ENCODE data around the gene KY.

DNA sequence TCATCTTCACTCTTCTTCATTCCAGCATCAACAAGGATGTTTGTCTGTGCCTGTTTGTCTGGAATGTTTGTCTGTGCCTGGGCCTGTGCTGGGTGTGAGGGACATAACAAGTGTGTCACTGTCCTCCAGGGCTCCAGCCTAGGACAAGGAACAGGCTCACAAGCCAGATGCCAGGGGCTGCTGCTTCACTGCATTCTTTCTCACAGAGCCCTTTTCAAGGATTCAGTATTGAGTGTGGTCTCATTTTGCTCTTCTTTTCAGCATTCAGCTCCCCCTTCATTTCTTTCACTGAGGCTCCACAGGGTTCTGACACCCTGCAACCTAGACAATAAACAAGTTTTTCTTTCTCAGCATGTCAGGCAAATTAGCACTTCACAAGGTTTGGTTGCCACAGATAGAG is 43.6 kb upstream of the KY start:
- TF ChIP-seq, protein P1, sequence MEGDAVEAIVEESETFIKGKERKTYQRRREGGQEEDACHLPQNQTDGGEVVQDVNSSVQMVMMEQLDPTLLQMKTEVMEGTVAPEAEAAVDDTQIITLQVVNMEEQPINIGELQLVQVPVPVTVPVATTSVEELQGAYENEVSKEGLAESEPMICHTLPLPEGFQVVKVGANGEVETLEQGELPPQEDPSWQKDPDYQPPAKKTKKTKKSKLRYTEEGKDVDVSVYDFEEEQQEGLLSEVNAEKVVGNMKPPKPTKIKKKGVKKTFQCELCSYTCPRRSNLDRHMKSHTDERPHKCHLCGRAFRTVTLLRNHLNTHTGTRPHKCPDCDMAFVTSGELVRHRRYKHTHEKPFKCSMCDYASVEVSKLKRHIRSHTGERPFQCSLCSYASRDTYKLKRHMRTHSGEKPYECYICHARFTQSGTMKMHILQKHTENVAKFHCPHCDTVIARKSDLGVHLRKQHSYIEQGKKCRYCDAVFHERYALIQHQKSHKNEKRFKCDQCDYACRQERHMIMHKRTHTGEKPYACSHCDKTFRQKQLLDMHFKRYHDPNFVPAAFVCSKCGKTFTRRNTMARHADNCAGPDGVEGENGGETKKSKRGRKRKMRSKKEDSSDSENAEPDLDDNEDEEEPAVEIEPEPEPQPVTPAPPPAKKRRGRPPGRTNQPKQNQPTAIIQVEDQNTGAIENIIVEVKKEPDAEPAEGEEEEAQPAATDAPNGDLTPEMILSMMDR (conservative IDR thresholded peaks at IDR 0.05; ENCODE audit: low read depth, low read length), result no peak
- no peak for TF ChIP-seq EZH2 (IDR thresholded peaks at IDR 0.05; ENCODE audit: low read length, unreplicated experiment)
